ENCODE results near the gene ATP8A2.

The ATP8A2 gene

DNA sequence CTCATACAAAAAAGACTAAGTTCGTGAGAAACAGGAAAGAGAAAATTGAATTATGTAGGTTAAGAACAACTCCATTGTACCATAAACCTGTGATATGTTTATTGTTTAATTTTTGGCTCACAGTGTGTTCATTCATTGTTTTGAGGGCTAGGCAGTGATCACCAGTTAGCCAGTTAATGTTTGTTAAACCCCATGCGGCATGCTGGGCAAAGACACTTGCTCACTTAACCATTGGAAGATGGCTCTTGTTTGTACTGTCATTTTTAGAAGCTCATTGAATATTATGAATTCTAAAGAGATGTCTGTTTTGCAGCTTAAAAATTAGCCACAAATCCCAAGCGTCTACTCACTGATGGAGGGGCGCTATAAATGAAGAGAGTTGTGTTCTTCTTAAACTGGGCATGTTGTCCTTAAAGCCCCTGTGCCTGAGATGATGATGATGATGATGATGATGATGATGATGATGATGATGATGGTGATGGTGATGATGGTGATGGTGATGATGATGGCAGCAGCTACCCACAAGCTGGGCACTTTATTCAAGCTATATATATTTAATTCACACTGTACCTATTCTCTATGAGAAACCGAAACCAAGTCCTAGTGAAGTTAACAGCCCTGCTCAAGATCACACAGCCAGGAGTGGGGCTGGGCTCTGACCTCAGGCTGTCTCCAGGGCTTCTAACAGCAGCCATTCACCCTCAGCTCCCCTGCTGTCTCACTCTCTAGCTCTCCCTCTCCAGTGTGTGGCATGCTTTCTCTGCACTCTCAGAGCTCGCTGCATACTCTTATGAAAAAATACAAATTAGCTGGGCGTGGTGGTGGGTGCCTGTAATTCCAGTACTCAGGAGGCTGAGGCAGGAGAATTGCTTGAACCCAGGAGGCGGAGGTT, 510.9 kb downstream of the ATP8A2 start:
- no peak for DNase-seq (ENCODE audit: low spot score)

DNA sequence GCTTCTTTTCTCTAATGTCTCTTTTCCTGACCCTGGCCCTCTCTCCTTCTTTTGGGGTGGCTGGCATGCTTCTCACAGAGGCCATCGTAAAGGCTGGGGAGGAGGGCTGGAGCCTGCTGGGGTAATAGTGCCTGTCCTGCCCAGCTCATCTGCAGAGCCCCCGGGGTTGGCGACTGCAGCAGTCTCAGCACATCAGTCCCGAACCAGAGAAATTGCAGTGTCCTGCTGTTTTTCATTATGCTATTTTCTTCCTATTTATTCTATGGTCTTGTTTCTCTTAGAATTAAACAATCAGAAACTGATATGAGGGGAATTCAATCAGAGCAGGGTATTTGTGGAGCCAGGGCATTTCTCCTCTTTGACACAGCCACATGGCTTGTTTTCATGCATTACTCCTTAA, 513.6 kb downstream of the ATP8A2 start:
- DNase-seq (ENCODE audit: low spot score): no peak

DNA sequence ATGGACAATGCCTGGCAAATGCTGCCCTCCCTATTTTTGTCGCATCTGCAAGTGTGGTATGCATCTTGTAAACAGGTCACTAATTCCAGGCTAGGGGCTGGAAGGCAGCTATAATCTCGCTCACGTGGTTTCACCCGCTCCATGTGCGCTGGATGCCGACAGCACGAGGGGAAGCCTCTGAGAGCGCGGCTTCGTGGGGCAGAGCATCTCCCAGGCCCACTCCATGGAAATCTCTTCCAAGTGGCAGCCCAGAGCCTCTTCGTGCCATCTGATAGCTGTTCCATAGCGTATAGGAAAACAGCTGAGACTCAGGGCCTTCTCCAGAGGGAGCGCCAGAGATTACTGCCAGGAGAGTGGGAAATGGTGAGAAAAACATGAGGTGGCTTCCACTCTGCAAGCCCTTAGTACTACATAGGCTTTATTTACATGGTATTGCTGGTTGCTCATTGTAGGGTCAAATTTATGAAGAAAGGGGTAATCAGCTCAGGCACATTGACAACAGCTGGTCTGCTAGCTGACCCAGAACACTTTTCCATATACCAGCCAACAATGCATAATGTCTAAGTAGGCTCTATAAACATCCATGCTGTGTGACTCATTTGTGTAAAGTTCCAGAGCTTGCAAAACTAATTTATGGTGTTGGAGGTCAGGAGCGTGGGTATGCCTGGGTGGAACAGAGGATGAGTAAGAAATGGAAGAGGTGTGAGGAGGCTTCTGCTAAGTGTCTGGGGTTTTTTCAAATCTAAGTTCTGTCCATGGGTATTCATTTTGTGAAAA, 514.9 kb downstream of the ATP8A2 start:
- DNase-seq (ENCODE audit: low spot score): no peak

DNA sequence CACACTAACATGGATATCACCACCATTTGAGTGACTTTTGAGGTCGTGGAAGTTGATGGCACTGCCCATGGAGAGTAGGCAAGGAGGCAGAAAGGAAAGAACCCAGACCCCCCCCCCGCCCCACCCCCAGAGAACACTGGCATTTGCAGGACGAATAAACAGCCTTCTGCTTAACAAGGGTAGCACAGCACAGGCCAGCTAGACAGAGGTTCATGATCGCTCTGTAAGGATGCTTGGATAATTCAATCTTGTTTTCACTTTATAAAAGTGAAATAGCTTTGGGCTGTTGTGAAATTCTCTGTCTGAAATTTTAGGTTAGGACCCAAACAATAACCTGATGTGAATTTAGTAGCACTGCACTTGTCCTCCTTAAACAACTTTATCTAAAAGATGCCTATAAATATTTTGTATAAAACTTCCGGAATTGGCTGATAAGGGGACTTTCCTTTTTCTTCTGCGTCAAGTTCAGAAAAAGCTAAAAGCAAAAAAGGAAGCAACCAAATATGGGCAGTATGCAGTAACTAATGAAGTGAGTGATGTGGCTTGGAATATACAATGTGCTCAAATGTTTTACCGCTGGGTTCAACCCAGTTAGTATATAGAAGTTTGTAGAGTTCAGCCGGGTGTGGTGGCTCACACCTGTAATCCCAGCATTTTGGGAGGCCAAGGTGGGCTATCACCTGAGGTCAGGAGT, 516.3 kb downstream of the ATP8A2 start:
- DNase-seq (ENCODE audit: low spot score): no peak

DNA sequence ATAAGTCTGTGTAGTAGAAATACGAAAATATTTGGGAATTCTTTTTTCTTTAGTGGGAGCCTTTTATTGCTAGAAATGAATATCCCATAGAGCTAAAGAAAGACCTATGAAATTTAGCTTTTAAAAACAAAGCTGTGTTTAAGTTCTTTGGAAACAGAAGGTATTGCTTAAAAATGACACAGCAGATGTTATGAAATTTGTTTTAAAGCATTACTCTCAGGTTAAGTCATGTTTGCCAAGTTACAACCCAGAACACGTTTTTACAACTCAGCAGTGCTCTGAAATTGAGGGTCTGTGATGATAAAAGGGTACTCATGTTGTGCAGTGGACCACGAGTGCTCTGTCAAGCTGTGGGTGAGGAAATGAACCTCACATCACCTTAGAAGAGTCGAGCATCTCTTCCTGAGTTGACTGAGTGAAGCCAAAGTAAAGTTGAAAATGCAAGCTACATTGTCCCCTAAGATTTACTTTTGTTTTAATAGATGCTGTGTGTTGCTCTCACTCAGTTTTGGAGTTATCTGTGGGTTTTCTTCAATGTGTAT, 519.0 kb downstream of the ATP8A2 start:
- no peak for DNase-seq (ENCODE audit: low spot score)

DNA sequence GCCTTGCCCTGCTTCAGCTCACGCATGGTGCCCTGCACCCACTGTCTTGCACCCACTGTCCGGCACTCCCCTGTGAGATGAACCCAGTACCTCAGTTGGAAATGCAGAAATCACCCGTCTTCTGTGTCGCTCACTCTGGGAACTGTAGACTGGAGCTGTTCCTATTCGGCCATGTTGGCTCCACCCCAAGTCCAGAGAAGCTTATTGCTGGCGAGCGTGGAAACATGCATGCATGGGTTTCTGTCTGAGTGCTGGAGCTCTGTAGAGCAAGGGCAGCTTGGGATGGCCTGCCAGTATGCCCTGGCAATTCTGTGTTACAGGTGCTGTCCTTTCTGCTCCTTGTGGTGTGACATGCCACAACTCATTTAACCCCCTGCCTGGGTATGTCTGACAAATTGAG, 527.2 kb downstream of the ATP8A2 start:
- DNase-seq (ENCODE audit: low spot score): peak; percentile 76

DNA sequence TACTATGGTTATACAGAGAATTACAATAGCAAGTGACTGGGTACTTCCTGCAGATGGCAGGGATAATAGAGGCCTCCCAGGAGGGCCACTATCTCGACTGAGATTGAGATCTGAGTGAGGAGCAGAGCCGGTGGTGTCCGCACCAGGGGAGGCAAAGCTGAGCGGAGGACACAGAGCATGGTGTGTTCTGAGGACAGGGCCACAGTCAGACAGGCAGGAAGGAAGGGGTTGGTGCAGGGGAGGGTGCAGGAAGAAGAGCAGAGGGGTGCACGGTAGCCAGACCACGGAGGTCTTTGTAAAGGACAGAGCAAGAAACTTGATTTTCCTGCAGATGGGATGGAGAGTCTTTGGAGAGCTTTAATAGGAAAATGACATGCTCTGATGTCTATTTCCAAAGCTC, 527.7 kb downstream of the ATP8A2 start:
- no peak for DNase-seq (ENCODE audit: low spot score)

DNA sequence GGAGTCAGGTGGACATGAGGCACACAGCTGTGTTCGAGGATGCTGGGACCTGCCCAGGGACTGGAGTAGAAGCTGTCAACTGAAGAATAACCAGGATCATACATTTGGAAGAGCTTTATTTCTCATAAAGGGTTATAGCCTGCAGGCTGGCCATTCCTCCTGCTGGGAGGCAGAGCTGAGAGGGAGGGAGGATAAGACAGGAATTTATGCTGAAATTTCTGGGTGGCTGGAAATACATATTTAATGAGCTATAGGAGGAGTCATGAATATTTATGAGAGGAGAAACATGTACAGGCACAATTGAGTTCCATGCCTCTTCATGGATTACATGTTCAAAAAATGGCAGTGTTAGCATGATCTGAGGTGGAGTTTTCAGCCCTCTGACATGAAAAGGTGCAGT, 528.2 kb downstream of the ATP8A2 start:
- DNase-seq (ENCODE audit: low spot score): no peak

DNA sequence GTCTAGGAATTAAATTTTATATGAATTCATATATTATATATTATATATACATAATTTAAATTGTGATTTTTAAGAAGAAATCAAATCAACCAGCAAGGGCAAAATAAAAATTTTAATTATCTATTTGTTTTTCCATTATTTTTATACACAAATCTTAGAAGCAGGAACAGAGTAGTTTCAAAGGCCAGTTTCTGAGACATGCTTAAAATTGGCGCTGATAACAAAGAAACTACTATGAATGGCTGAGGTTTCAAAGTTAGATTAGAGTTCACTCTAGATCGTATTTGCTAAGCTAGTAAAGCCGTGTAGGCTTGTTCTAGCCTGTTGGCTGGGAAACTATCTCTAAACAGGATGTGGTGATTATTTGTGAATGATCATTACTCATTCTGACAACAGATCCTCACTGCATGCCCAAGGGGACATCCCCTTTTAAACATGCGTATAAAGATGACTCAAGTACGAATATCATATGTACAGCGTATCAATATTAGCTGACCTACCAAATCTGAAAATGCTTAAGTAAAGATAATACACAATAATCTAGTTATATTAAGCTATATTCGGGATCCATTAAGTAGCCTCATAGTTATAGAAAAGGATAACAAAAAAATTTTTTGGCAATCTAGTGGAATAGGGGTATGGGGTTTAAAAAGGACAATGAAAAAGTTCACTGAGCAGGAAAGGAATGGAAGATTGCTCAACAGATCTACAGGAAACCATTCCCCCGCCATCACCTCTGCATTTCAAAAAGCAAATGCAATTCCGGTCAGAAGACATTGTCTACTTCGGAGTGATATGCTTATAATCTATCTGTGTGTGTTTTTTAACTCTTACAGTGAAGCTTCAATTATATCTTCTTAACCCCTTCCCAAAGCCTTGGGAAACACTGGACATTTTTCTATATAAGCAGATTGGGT, 529.9 kb downstream of the ATP8A2 start:
- DNase-seq (ENCODE audit: low spot score): no peak

DNA sequence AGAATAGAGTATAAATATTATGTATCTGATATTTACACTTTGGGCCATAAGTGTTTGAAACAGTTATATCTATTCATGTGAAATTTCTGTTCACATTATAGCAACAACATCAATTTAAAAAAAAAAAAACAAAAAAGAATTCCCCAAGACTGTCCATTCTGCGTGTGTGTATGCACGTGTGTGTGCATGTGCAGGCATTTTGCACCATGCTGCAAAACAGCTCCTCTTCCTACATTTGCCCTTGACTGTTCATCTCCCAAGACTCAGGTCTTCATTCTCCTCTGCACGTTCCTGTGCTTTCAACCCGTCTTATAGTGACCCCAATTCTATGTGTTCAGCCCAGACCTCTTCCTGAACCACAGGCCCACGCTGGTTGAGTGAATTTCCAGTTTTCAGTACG, 530.7 kb downstream of the ATP8A2 start:
- no peak for DNase-seq (ENCODE audit: low spot score)

DNA sequence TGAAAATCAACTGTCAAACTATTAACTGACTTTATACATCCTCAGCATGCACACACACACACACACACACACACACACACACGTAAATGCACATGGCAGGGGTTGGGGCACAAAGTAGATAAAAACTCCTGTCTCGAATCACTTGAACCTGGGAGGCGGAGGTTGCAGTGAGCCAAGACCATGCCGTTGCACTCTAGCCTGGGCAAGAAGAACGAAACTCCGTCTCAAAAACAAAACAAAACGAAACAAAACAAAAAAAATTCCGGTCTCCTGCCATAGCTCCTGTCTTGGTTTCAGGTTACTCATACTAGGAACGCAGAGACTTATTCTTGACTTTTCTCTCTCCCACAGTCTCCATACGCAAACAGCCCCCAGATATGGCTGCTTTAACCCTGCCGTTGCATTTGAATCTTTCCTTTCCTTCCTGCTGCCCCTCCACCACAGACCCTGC, 531.1 kb downstream of the ATP8A2 start:
- DNase-seq (ENCODE audit: low spot score): no peak

DNA sequence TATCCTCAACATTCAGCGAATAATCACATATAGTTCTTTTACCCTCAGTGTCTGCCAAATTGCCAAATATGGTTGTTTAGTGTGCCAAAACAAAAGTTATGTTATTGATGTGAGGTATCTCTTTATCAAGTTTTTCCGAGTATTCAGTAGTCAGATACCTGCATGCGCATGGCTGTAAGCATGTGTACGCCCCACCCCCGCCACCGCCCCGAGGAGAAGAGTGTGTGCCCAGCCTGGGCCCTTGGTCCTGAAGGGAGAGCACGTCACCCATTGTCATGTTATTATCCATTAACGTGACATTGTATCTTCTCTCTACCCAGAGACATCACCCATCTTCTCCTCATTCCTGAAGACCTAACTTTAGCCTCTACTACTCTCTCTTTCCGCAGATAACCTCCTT, 533.1 kb downstream of the ATP8A2 start:
- no peak for DNase-seq (ENCODE audit: low spot score)

DNA sequence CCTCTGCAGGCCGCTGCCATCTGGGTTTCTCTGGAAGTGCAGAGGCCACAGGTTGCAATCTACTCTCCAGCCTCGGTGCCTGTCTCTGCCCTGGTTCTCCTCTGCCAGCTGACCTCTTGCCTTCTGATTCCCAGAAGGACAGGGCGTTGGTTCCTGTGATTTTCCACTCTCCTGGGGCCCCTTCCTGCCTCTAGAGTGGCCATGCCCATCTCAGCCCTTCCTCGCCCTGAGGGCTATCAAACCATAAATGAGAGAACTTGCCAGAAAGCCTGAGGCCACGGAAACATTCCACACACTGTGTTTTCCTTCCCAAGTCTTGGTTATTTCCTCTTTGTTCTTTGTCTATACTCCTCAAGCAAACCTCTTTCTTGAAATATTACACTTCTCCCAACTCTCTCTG, 533.8 kb downstream of the ATP8A2 start:
- no peak for DNase-seq (ENCODE audit: low spot score)

DNA sequence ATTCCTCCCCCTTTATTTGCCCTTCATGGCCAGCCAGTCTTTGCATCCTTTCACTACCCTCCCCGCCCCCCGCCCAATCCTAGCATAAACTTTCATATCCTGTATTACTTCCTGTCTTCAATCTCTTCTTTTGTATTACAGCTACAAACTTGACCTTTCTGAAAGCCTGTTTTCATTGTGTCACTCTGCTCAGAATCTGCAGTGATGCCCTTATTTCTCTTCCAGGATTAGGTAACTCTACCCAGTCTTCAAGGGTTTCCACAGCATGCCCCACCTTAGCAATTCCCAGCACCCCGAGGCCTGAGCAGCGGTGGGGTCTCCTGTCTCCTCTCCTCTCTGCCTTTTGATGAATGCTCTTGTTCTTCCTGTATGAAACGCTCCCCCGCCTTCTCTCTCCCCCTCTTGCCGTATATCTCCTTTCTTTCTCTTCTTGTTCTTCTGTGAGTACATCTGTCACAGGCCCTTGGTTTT, 534.5 kb downstream of the ATP8A2 start:
- DNase-seq (ENCODE audit: low spot score): no peak

DNA sequence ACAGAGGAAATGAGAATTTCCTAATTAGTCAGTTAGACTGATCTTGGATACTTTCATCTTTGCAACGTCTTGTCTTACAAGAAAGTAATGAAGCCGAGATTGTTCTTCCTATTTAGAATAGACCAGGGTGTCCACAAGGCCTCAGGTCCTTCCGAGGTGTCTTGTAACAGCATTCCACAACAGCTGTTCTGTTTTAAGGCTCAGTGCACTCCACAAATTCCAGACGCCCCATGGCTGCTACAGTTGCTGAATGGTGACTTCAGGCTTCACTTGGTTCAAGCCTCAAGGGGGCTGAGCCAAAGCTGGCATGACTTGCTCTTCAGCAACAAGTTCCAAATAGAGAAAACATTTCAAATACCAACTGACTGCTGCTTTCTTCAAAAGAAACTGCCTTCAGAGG, 536.6 kb downstream of the ATP8A2 start:
- no peak for DNase-seq (ENCODE audit: low spot score)

DNA sequence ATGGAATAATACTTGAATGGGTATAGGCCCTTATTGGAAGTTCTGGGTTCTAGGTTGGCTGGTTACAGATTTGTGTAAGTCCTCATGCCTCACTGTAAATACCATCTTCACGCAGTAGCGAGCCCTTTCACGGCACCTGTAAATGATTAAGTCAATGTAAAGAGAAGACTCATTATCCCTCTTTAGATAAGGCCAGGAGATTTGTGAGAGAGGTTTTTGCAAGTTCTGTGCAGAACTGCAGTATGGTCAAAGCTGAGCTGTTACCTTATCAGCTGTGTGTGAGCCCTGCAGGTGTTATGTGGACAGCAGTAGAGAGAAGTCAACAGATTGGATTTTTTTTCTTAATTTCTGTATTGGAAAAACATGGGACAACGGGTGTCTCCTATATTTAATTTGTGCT, 538.5 kb downstream of the ATP8A2 start:
- no peak for DNase-seq (ENCODE audit: low spot score)

DNA sequence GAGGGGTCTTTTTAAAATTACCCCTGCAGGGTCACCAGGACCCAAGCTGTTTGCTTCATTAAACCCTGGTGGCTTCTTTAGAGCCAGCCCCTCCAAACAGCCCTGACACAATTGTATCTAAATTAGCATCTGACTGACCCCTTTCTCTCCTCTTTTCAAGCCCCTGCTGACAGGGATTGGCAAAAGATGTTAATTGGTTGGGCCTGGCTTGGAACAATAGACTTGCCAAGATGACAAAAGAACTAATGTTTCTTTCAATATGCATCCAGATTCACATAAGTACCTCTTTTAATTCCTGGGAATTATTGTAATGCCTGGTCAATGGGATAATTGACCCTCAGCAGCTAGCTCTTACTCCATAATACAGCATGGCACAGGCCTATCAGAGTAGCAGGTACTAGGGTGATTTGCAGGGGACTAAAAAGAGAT, 539.2 kb downstream of the ATP8A2 start:
- DNase-seq (ENCODE audit: low spot score): no peak

DNA sequence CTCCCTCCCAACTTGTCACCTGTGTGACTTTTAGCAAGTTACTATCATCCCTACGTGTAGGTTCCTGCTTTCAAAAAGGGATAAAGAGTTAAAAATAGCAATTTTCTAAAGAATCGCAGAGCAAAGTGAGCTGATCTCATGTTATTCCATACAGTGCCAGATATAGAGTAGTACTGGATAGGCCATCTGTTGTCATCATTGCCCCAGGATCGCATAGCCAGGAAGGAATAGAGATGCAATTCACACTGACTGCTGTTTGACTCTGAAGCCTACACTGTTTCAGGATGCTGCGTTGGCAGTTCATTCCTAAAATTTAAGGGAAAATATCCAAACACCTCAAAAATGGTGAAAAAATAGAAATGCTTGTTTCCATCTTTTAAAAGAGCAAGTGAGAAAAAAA, 541.2 kb downstream of the ATP8A2 start:
- DNase-seq (ENCODE audit: low spot score): peak; percentile 51

DNA sequence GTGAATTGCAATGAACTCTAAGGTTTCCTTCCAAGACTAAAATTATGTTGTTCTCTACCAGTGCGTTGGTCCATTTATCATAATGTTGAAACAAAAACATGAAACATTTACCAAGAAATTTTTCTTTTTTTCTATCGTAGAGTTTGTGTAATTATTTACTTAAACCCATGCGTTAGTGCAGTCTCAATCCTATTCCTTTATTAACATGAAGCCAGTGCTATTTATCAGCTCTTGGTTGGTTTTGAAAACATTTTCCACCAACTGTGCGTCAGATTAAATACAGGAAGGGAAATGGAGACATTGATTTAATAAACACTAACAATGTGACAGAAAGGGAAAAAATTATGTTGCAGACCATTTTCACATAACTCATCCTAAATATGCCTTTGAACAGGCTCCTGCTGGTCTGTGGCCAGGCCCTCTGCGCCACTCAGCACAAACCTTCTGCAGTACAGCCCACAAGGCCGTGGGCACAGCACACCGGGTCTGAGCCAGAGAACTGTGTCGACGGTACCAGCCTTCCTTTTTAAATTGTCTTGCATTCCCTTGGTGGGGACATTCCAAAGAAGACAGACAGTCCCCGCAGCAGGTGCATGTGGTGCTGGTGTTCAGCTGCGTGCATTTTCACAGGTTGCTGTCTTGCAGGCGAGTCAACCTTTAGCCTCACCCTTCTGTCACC, 544.2 kb downstream of the ATP8A2 start:
- DNase-seq (ENCODE audit: low spot score): peak; percentile 65

DNA sequence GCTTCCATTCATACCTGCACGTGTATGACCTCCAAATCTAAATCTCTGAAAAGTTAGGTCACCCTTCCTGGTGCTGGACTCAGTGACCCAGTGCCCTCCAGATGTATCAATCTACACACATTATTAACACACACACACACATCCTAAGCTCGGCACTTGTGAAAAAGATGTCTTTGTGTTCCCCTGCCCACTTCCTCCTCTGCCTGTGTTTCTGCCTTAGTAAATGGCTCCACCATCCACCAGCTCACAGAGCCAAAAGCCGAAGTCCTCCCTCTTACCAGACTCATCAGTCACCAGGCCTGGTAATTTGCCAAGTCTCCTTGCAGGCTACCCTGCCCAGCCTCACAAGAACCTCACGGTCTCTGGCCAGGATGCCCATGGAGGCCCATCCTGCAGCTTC, 548.5 kb downstream of the ATP8A2 start:
- DNase-seq (ENCODE audit: low spot score): no peak

DNA sequence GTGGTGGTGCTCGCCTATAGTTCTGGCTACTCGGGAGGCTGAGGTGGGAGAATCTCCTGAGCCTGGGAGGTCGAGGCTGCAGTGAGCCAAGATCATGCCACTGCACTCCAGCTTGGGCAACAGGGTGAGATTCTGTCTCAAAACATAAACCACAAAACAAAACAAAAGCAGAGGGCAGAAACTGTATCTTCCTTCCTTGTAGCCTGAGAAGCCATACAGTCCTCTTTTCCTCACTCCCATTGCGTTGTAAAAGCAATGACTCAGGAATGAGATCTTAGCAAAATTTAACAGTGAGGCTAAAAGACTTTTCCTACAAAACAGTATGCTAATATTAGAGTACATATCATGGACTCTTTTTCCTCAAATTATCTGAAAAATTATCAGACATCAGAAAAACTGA, 549.2 kb downstream of the ATP8A2 start:
- DNase-seq (ENCODE audit: low spot score): no peak
